ENCODE data around the gene ANXA3. TPM values are rescaled to one million over a fixed set of nuclear protein-coding genes. Genes with fewer than 3 reads are reported as not detected.

Gene ANXA3
- total RNA-seq, 1 donor from 2014 or later, result 68.7 TPM

DNA sequence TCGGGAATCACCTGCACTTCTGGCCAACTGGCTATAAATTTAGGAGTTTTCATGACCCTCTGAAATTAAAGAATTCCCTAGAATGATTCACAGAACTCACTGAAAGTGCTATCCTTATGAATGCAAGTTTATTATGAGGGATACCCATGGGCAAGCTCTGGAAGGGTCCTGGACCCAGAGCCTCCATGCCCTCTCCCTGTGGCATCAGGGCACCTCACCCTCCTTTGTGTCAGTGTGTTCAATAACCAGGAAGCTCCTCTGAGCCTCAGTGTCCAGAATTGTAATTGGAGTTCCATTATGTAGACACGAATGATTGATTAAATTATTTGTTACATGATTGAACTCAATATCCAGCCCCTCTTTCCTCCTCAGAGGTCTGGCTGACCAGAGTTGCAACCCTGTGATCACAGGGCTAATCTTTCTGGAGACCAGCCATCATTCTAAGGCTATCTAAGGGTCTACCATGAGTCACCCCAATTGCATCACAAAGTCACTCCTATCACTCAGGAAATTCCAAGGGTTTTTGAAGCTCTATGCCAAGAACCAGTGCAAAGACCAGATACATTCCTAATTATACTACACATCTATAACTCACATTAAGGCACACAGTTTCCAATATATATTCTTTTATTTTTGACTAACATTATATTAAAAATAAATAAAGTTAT lies 8.9 kb downstream of the ANXA3 start:
- no peaks in the 10 kb centered on the region for H3K27me3 ChIP-seq (ENCODE audit: insufficient read depth, low read length)
- no peak overlapping the region for H3K4me3 ChIP-seq (ENCODE audit: insufficient read depth, low read depth, low read length)
- H2AFZ ChIP-seq (ENCODE audit: low read depth, low read length), result no peak overlapping the region
- DNase-seq (ENCODE audit: low read depth), result peak; percentile 95
- no peaks in the 10 kb centered on the region for H4K20me1 ChIP-seq (ENCODE audit: insufficient read depth, low read length)
- H3K4me3 Mint-ChIP-seq (ENCODE audit: unreplicated experiment), result no peak overlapping the region
- H3K4me1 ChIP-seq (ENCODE audit: insufficient read depth, low read length), result peaks cover 35% of the 10 kb centered on the region
- no peaks in the 10 kb centered on the region for H3K79me2 ChIP-seq (ENCODE audit: insufficient read depth, low read length)
- no peaks in the 10 kb centered on the region for H3K36me3 ChIP-seq (ENCODE audit: insufficient read depth, low read length)
- H3K4me2 ChIP-seq (ENCODE audit: low read length), result peak overlapping the region; percentile 62
- peak; percentile 76 for FAIRE-seq
- TF ChIP-seq, protein P1, sequence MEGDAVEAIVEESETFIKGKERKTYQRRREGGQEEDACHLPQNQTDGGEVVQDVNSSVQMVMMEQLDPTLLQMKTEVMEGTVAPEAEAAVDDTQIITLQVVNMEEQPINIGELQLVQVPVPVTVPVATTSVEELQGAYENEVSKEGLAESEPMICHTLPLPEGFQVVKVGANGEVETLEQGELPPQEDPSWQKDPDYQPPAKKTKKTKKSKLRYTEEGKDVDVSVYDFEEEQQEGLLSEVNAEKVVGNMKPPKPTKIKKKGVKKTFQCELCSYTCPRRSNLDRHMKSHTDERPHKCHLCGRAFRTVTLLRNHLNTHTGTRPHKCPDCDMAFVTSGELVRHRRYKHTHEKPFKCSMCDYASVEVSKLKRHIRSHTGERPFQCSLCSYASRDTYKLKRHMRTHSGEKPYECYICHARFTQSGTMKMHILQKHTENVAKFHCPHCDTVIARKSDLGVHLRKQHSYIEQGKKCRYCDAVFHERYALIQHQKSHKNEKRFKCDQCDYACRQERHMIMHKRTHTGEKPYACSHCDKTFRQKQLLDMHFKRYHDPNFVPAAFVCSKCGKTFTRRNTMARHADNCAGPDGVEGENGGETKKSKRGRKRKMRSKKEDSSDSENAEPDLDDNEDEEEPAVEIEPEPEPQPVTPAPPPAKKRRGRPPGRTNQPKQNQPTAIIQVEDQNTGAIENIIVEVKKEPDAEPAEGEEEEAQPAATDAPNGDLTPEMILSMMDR (IDR thresholded peaks at IDR 0.05; ENCODE audit: insufficient read depth, low read depth, low read length), result no peak
- no peak for TF ChIP-seq EZH2 (IDR thresholded peaks at IDR 0.05; ENCODE audit: insufficient read depth, low read length)
- no peaks in the 10 kb centered on the region for H3K9me3 ChIP-seq (ENCODE audit: insufficient read depth, low read depth, low read length)
- H3K36me3 Mint-ChIP-seq (ENCODE audit: low read depth, unreplicated experiment), result peaks cover 4% of the 10 kb centered on the region
- H3K27ac Mint-ChIP-seq (ENCODE audit: unreplicated experiment), result peak overlapping the region; percentile 89
- H3K27ac ChIP-seq (ENCODE audit: low read depth, low read length), result peak overlapping the region; percentile 68
- H3K9me3 Mint-ChIP-seq (ENCODE audit: unreplicated experiment), result no peaks in the 10 kb centered on the region
- H3K27me3 Mint-ChIP-seq (ENCODE audit: low read depth, unreplicated experiment), result no peaks in the 10 kb centered on the region
- peaks cover 43% of the 10 kb centered on the region for H3K4me1 Mint-ChIP-seq (ENCODE audit: low read depth, unreplicated experiment)
- H3K9ac ChIP-seq (ENCODE audit: low read length), result no peak overlapping the region

DNA sequence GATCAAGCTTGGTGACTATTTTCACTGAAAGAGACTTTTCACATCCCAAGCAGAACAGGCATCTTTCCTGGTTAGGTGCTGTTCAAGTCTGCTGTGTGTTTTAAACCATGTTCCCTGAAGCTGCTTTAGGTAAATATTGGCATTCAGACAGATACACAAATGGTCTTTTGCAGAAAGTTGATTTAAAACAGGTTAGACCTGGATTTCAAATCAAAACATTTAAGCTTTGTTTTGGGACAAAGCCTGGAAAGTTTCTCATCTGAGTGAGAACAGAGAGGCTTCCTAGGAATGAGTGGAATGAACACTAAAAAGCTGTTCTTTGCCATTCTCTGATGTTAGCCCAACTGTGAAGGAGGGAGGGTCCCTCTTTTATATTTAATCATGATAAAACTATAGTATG lies 10.1 kb downstream of the ANXA3 start:
- Mint-ChIP-seq H3K36me3 (ENCODE audit: low read depth, unreplicated experiment) (peaks cover 3% of the 10 kb centered on the region), H3K27ac (ENCODE audit: unreplicated experiment) (peak overlapping the region; percentile 60), H3K4me3 (ENCODE audit: unreplicated experiment) (no peak overlapping the region), H3K4me1 (ENCODE audit: low read depth, unreplicated experiment) (peaks cover 54% of the 10 kb centered on the region), H3K27me3 (ENCODE audit: low read depth, unreplicated experiment) (no peaks in the 10 kb centered on the region), H3K9me3 (ENCODE audit: unreplicated experiment) (no peaks in the 10 kb centered on the region)
- no peaks in the 10 kb centered on the region for H3K36me3 ChIP-seq (ENCODE audit: insufficient read depth, low read length)
- no peaks in the 10 kb centered on the region for H3K79me2 ChIP-seq (ENCODE audit: insufficient read depth, low read length)
- H3K4me2 ChIP-seq (ENCODE audit: low read length), result peak overlapping the region; percentile 12
- H3K9ac ChIP-seq (ENCODE audit: low read length), result peak overlapping the region; percentile 34
- no peak overlapping the region for H2AFZ ChIP-seq (ENCODE audit: low read depth, low read length)
- TF ChIP-seq EZH2 (IDR thresholded peaks at IDR 0.05; ENCODE audit: insufficient read depth, low read length), result no peak
- DNase-seq (ENCODE audit: low read depth) (peak; percentile 60), FAIRE-seq (peak; percentile 23)
- peaks cover 45% of the 10 kb centered on the region for H3K4me1 ChIP-seq (ENCODE audit: insufficient read depth, low read length)
- no peaks in the 10 kb centered on the region for H3K27me3 ChIP-seq (ENCODE audit: insufficient read depth, low read length)
- H4K20me1 ChIP-seq (ENCODE audit: insufficient read depth, low read length), result no peaks in the 10 kb centered on the region
- H3K27ac ChIP-seq (ENCODE audit: low read depth, low read length), result peak overlapping the region; percentile 68
- H3K9me3 ChIP-seq (ENCODE audit: insufficient read depth, low read depth, low read length), result no peaks in the 10 kb centered on the region
- no peak overlapping the region for H3K4me3 ChIP-seq (ENCODE audit: insufficient read depth, low read depth, low read length)

DNA sequence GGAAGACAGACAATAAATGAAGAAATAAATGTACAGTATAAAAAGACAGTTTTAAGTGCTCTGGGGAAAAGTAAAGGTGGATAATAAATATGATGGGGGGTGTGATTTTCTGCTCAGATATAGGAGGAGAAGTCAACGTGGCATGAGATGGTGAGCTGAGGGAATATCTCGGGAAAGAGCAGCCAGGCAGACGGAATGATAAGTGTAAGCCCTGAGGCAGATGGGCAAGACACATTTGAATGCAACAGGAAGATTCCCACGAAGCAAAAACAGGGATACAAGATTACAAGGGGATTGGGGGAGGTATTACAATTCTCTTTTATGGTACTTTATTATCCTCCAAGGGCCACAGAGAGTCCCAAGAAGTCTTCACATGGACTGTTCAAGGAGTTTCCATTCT lies 11.1 kb downstream of the ANXA3 start:
- no peaks in the 10 kb centered on the region for H3K27me3 ChIP-seq (ENCODE audit: insufficient read depth, low read length)
- DNase-seq (ENCODE audit: low read depth) (no peak), FAIRE-seq (no peak)
- TF ChIP-seq, protein P1 (IDR thresholded peaks at IDR 0.05; ENCODE audit: insufficient read depth, low read depth, low read length), result no peak
- no peak for TF ChIP-seq EZH2 (IDR thresholded peaks at IDR 0.05; ENCODE audit: insufficient read depth, low read length)
- no peaks in the 10 kb centered on the region for H3K36me3 ChIP-seq (ENCODE audit: insufficient read depth, low read length)
- H3K4me3 ChIP-seq (ENCODE audit: insufficient read depth, low read depth, low read length), result no peak overlapping the region
- H3K4me3 Mint-ChIP-seq (ENCODE audit: unreplicated experiment), result no peak overlapping the region
- H3K9me3 ChIP-seq (ENCODE audit: insufficient read depth, low read depth, low read length), result no peaks in the 10 kb centered on the region
- H3K4me1 ChIP-seq (ENCODE audit: insufficient read depth, low read length), result peaks cover 51% of the 10 kb centered on the region
- H4K20me1 ChIP-seq (ENCODE audit: insufficient read depth, low read length), result no peaks in the 10 kb centered on the region
- H3K27me3 Mint-ChIP-seq (ENCODE audit: low read depth, unreplicated experiment), result no peaks in the 10 kb centered on the region
- no peak overlapping the region for H3K9ac ChIP-seq (ENCODE audit: low read length)
- no peak overlapping the region for H3K4me2 ChIP-seq (ENCODE audit: low read length)
- H3K27ac Mint-ChIP-seq (ENCODE audit: unreplicated experiment), result no peak overlapping the region
- no peaks in the 10 kb centered on the region for H3K79me2 ChIP-seq (ENCODE audit: insufficient read depth, low read length)
- H3K36me3 Mint-ChIP-seq (ENCODE audit: low read depth, unreplicated experiment), result peaks cover 3% of the 10 kb centered on the region
- H3K4me1 Mint-ChIP-seq (ENCODE audit: low read depth, unreplicated experiment), result peaks cover 63% of the 10 kb centered on the region
- no peak overlapping the region for H2AFZ ChIP-seq (ENCODE audit: low read depth, low read length)
- no peaks in the 10 kb centered on the region for H3K9me3 Mint-ChIP-seq (ENCODE audit: unreplicated experiment)
- H3K27ac ChIP-seq (ENCODE audit: low read depth, low read length), result no peak overlapping the region
